CD4-positive, alpha-beta memory T cell (primary cell): ENCODE measurements around the gene ACAD11. TPM values are rescaled to one million over a fixed set of nuclear protein-coding genes. Genes with fewer than 3 reads are reported as not detected.
A peak's percentile ranks its signal among the peaks of the same experiment; 100 is the strongest.

Source experiments
- CTCF ChIA-PET: fragments of 350-600 bp; sonication (Branson Sonifier 250); formaldehyde crosslinking; loops from one replicate; lab custom pipeline; 2021; ENCODE audit warnings: inconsistent platforms; ENCODE audit not compliant: partially characterized antibody; lab: Charles Lee
- POLR2A ChIA-PET: fragments of 350-600 bp; sonication (Branson Sonifier 250); formaldehyde crosslinking; loops from one replicate; lab custom pipeline; 2021; ENCODE audit not compliant: partially characterized antibody; lab: Charles Lee
- DNase-seq, 5 donors: peaks; one replicate each; pipeline versions ENCODE4 v3.0.0 to v3.0.0-alpha.2; 2020 to 2022; ENCODE audit warnings: mixed read lengths in 1 of 5
- H3K27ac ChIP-seq: one replicate; pipeline ENCODE4 v1.7.0; 2013; ENCODE audit warnings: low read depth, low read length
- H3K27me3 ChIP-seq: 2 replicates; pipeline ENCODE4 v1.7.0; 2013; ENCODE audit warnings: mild to moderate bottlenecking, low read length, moderate library complexity; ENCODE audit not compliant: insufficient read depth
- H3K36me3 ChIP-seq: 2 replicates; pipeline ENCODE4 v1.7.0; 2013; ENCODE audit warnings: mild to moderate bottlenecking, low read length, moderate library complexity; ENCODE audit not compliant: insufficient read depth
- H3K4me1 ChIP-seq: 2 replicates; pipeline ENCODE4 v1.7.0; 2013; ENCODE audit warnings: mild to moderate bottlenecking, low read length, moderate library complexity; ENCODE audit not compliant: insufficient read depth
- H3K4me3 ChIP-seq, 2 donors: one replicate each; pipeline ENCODE4 v1.7.0; 2013; ENCODE audit warnings: low read length in 2 of 2, mild to moderate bottlenecking in 1 of 2
- H3K9me3 ChIP-seq, 2 donors: one replicate each; pipeline ENCODE4 v1.7.0; 2013; ENCODE audit warnings: low read length in 2 of 2, control low read depth in 1 of 2; ENCODE audit not compliant: control insufficient read depth in 1 of 2
- H3K27ac Mint-ChIP-seq, 7 donors: one replicate each; pipeline ENCODE4 v1.8.0; 2020 to 2021; ENCODE audit warnings: mixed read lengths in 7 of 7, mild to moderate bottlenecking in 6 of 7, inconsistent platforms in 3 of 7, moderate library complexity in 3 of 7
- H3K27me3 Mint-ChIP-seq, 2 donors: one replicate each; pipeline ENCODE4 v1.8.0; 2020 to 2021; ENCODE audit warnings: mixed read lengths in 2 of 2
- H3K36me3 Mint-ChIP-seq, 2 donors: one replicate each; pipeline ENCODE4 v1.8.0; 2020 to 2021; ENCODE audit warnings: mixed read lengths in 2 of 2, inconsistent platforms in 1 of 2, mild to moderate bottlenecking in 1 of 2
- H3K4me1 Mint-ChIP-seq, 4 donors: one replicate each; pipeline ENCODE4 v1.8.0; 2020 to 2021; ENCODE audit warnings: mixed read lengths in 4 of 4, mild to moderate bottlenecking in 1 of 4
- H3K4me3 Mint-ChIP-seq, 8 donors: one replicate each; pipeline ENCODE4 v1.8.0; 2020 to 2021; ENCODE audit warnings: mixed read lengths in 8 of 8, mild to moderate bottlenecking in 7 of 8, moderate library complexity in 6 of 8, inconsistent platforms in 3 of 8
- H3K9me3 Mint-ChIP-seq, 8 donors: one replicate each; pipeline ENCODE4 v1.8.0; 2020 to 2021; ENCODE audit warnings: mixed read lengths in 8 of 8, mild to moderate bottlenecking in 5 of 8, inconsistent platforms in 3 of 8, moderate library complexity in 1 of 8
- intact Hi-C: fragments of 100-400 bp; cut with micrococcal nuclease; formaldehyde crosslinking; loops from one replicate; pipeline ENCODE4 v1.15.1; 2023
- polyA plus RNA-seq, 2 donors: library from polyadenylated mRNA; unstranded; fragments of 300-500 nt; fragmentation: Illumina TruSeq; gene quantifications; one replicate each; pipeline ENCODE4 v1.2.3, GENCODE V29; 2021
- total RNA-seq, 2 experiments: library from RNA; stranded (reverse); gene quantifications; one replicate each; pipeline ENCODE4 v1.2.3, GENCODE V29; 2021

The ACAD11 gene
- total and polyA plus RNA-seq, 4 experiments from 2014 or later, result 1.7 to 26.9 (median 13.1) TPM

DNA sequence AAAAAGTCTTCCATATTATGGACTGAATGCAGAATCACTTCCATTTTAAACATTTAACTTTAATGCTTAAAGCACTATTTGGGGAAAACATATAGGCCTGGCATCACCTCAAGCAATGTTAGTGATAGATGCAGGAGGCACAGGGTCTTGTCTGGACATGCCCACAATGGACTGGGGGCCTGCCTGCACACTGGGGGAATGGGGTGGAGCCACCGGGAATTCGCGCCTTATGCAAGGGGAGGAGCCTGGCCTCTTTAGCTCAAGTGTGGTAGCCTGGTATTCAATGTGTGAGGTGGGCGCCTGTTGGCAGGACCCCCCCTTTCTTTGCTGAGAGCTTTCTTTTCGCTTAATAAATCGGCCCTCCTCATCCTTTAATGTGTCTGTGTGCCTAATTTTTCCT, 32.7 kb downstream of the ACAD11 start:
- no peak for DNase-seq
- H3K4me1 ChIP-seq, result no peaks in the 10 kb centered on the region
- Mint-ChIP-seq H3K36me3 (peaks cover 33 to 38% of the 10 kb centered on the region in 2 donors), H3K9me3 (no peaks in the 10 kb centered on the region), H3K4me3 (no peak overlapping the region), H3K27ac (no peak overlapping the region), H3K27me3 (no peaks in the 10 kb centered on the region), H3K4me1 (peaks cover 0 to 3% (median 1%) of the 10 kb centered on the region in 4 donors)
- no peak overlapping the region for H3K27ac ChIP-seq
- H3K27me3 ChIP-seq, result no peaks in the 10 kb centered on the region
- no peaks in the 10 kb centered on the region for H3K9me3 ChIP-seq
- H3K4me3 ChIP-seq, result no peak overlapping the region
- CTCF ChIA-PET, result interaction anchor here (1.1 to 1.5 kb wide), 3 partner anchors 9 to 16 kb away, joined by 3 to 6 read pairs (median 3); no protein-coding TSS in a partner anchor
- intact Hi-C loops, result no loop called here
- H3K36me3 ChIP-seq, result peaks cover 4% of the 10 kb centered on the region
- POLR2A ChIA-PET, result no interaction called here

DNA sequence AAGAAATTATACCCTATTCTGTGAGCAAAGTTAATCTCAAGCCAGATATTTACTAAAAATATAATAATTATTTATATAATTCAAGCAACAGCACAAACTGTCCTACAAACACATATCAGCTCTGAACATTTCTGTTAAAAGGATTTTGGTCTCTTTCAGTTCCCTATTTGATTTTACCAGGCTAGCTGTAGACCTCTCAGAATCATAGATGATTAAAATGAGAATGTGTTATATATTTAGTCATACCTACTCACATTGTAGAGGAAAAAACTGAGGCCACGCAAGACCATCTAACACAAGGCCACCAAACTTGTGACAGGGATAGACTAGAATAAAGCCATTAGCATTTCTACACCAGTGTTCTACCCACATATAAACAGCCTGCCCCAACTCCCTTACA, 34.0 kb downstream of the ACAD11 start:
- no peak for DNase-seq
- POLR2A ChIA-PET, result no interaction called here
- no peak overlapping the region for H3K4me3 ChIP-seq
- CTCF ChIA-PET, result interaction anchor here (1.5 kb wide), 1 partner anchor 18 kb away, joined by 6 read pairs; no protein-coding TSS in a partner anchor
- peaks cover 4% of the 10 kb centered on the region for H3K36me3 ChIP-seq
- Mint-ChIP-seq H3K27ac (no peak overlapping the region), H3K9me3 (peaks cover 0 to 2% (median 0%) of the 10 kb centered on the region in 8 donors), H3K4me1 (peaks cover 0 to 3% (median 2%) of the 10 kb centered on the region in 4 donors), H3K27me3 (no peaks in the 10 kb centered on the region), H3K36me3 (peaks cover 41 to 47% of the 10 kb centered on the region in 2 donors), H3K4me3 (no peak overlapping the region)
- H3K9me3 ChIP-seq, result no peaks in the 10 kb centered on the region
- no peaks in the 10 kb centered on the region for H3K4me1 ChIP-seq
- no peaks in the 10 kb centered on the region for H3K27me3 ChIP-seq
- H3K27ac ChIP-seq, result no peak overlapping the region
- intact Hi-C loops, result no loop called here

DNA sequence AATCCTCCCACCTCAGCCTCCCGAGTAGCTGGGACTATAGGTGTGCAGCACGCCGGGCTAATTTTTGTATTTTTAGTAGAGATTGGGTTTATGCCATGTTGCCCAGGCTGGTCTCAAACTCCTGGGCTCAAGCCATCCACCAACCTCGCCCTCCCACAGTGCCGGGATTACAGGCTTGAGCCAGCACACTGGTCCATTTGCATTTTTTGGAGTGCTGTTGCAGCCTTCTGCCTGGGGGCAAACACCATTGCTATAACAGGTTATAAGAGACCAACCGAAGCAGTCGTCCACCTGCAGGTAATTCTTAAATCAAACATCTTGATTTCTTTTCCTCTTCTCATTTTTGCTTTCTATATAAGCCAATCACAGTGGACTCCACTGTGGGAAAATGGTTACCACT, 34.8 kb downstream of the ACAD11 start:
- Histone ChIP-seq H3K27ac (no peak overlapping the region), H3K4me1 (no peaks in the 10 kb centered on the region), H3K4me3 (no peak overlapping the region), H3K27me3 (no peaks in the 10 kb centered on the region), H3K9me3 (no peaks in the 10 kb centered on the region), H3K36me3 (peaks cover 4% of the 10 kb centered on the region)
- Mint-ChIP-seq H3K4me3 (no peak overlapping the region), H3K27ac (peak overlapping the region in 1 of 7 donors; percentile 13), H3K36me3 (peaks cover 39 to 46% of the 10 kb centered on the region in 2 donors), H3K4me1 (peaks cover 0 to 4% (median 3%) of the 10 kb centered on the region in 4 donors), H3K27me3 (no peaks in the 10 kb centered on the region), H3K9me3 (peaks cover 0 to 2% (median 0%) of the 10 kb centered on the region in 8 donors)
- no peak for DNase-seq
- ChIA-PET POLR2A (no interaction called here), CTCF (no interaction called here)
- intact Hi-C loops, result no loop called here

DNA sequence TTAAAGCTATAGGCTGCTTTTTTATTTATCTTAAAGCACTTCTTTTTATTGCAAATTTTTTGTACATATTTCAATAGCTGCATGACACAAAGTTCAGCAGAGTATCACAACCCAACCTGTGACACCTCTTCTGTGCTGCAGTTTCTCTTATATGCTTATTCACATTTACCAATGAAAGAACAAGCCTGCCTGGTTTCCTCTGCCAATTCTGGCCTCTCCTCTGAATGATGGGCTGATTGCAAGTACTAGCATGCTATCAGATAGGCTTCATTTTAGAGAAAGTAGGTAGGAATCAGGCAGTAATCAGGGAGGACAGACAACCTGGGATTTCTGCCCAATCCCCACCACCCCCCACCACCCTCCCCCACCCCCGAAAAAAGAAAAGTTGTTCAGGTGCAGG, 36.0 kb downstream of the ACAD11 start:
- H3K27ac ChIP-seq, result no peak overlapping the region
- Mint-ChIP-seq H3K9me3 (peaks cover 0 to 2% (median 0%) of the 10 kb centered on the region in 8 donors), H3K4me1 (peaks cover 0 to 4% (median 3%) of the 10 kb centered on the region in 4 donors), H3K27ac (no peak overlapping the region), H3K4me3 (no peak overlapping the region), H3K27me3 (no peaks in the 10 kb centered on the region), H3K36me3 (peaks cover 36 to 46% of the 10 kb centered on the region in 2 donors)
- intact Hi-C loops, result no loop called here
- peaks cover 4% of the 10 kb centered on the region for H3K36me3 ChIP-seq
- no peaks in the 10 kb centered on the region for H3K4me1 ChIP-seq
- POLR2A ChIA-PET, result no interaction called here
- H3K9me3 ChIP-seq, result no peaks in the 10 kb centered on the region
- no peaks in the 10 kb centered on the region for H3K27me3 ChIP-seq
- H3K4me3 ChIP-seq, result no peak overlapping the region
- CTCF ChIA-PET, result interaction anchor here (1.3 kb wide), 1 partner anchor 88 kb away, joined by 3 read pairs; no protein-coding TSS in a partner anchor
- DNase-seq, result no peak

DNA sequence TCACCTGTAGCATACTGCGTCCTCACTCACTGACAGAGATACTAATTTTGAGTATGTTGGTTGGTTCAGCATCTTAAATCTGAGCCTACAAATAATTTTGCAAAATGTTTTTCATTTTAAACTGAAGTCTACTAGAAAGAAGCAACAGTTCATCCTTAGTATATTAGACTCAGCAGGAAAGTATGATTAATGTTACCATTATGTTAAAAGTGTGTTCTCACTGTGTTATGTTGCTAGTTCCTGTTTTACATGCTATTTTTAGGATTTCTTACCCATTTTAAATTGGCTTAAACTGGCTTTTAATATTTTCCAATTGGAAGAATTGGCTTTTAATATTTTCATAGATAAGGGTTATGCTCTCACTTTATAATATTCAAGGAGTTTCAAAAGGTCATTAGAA, 36.8 kb downstream of the ACAD11 start:
- Histone ChIP-seq H3K9me3 (no peaks in the 10 kb centered on the region), H3K27ac (no peak overlapping the region), H3K27me3 (no peaks in the 10 kb centered on the region), H3K4me3 (no peak overlapping the region), H3K36me3 (peaks cover 4% of the 10 kb centered on the region), H3K4me1 (no peaks in the 10 kb centered on the region)
- no peaks in the 10 kb centered on the region for H3K27me3 Mint-ChIP-seq
- no peak overlapping the region for H3K27ac Mint-ChIP-seq
- peaks cover 0 to 4% (median 3%) of the 10 kb centered on the region in 4 donors for H3K4me1 Mint-ChIP-seq
- DNase-seq, result no peak
- H3K36me3 Mint-ChIP-seq, result peaks cover 31 to 41% of the 10 kb centered on the region in 2 donors
- intact Hi-C loops, result no loop called here
- no peak overlapping the region for H3K4me3 Mint-ChIP-seq
- ChIA-PET POLR2A (no interaction called here), CTCF (interaction anchor here (1.3 kb wide), 1 partner anchor 87 kb away, joined by 3 read pairs; no protein-coding TSS in a partner anchor)
- H3K9me3 Mint-ChIP-seq, result peaks cover 0 to 2% (median 0%) of the 10 kb centered on the region in 8 donors

DNA sequence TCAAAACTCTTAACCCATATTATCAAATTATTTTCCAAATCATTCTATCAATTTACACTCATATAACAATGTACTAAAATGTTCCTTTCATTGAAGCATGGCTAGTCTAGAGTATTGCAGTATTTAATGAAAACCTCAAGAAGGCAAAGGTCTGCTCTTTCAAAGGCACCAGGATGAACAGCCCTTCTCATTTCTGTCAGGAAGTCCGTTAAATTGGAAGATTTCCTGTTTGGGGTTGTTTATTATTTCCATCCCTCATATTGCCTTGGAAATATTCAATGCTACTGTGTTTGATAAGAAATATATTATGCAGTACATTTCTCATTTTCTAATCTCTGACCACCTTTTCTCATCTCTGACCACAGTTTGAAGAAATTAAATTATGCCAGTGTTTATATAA, 37.5 kb downstream of the ACAD11 start:
- POLR2A ChIA-PET, result no interaction called here
- peaks cover 36 to 44% of the 10 kb centered on the region in 2 donors for H3K36me3 Mint-ChIP-seq
- no peaks in the 10 kb centered on the region for H3K27me3 ChIP-seq
- intact Hi-C loops, result no loop called here
- H3K4me3 ChIP-seq, result no peak overlapping the region
- H3K4me1 ChIP-seq, result no peaks in the 10 kb centered on the region
- peaks cover 0 to 6% (median 3%) of the 10 kb centered on the region in 4 donors for H3K4me1 Mint-ChIP-seq
- H3K9me3 Mint-ChIP-seq, result peaks cover 0 to 4% (median 0%) of the 10 kb centered on the region in 8 donors
- DNase-seq, result no peak
- H3K27ac ChIP-seq, result no peak overlapping the region
- H3K9me3 ChIP-seq, result no peaks in the 10 kb centered on the region
- H3K27ac Mint-ChIP-seq, result no peak overlapping the region
- peaks cover 4% of the 10 kb centered on the region for H3K36me3 ChIP-seq
- H3K27me3 Mint-ChIP-seq, result no peaks in the 10 kb centered on the region
- H3K4me3 Mint-ChIP-seq, result no peak overlapping the region
- CTCF ChIA-PET, result no interaction called here

DNA sequence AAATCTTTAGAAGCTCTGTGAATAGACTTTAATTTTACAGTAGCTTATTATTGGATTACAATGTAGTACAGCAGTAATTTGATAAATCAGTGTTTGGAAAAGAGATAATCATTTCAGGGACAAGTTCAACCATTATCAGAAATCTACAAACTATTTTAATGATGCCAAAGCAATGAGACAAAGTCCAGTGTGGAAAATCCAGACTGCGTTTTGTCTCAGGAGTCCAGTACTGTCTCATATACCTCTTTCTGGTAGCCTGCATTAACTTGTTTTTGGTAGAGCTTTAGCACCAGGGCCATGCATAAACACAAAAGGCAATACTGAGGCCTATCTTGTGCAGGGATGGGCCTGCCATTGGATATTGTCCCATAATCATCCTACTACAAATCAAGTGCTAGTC, 42.8 kb downstream of the ACAD11 start:
- intact Hi-C loops, result no loop called here
- H3K9me3 Mint-ChIP-seq, result peaks cover 0 to 13% (median 4%) of the 10 kb centered on the region in 8 donors
- no peaks in the 10 kb centered on the region for H3K27me3 Mint-ChIP-seq
- Histone ChIP-seq H3K9me3 (no peaks in the 10 kb centered on the region), H3K36me3 (no peaks in the 10 kb centered on the region), H3K4me1 (no peaks in the 10 kb centered on the region), H3K27ac (no peak overlapping the region), H3K27me3 (no peaks in the 10 kb centered on the region), H3K4me3 (no peak overlapping the region)
- no peak overlapping the region for H3K4me3 Mint-ChIP-seq
- DNase-seq, result no peak
- H3K4me1 Mint-ChIP-seq, result peaks cover 0 to 4% (median 1%) of the 10 kb centered on the region in 4 donors
- H3K27ac Mint-ChIP-seq, result no peak overlapping the region
- ChIA-PET POLR2A (no interaction called here), CTCF (no interaction called here)
- peaks cover 34 to 59% of the 10 kb centered on the region in 2 donors for H3K36me3 Mint-ChIP-seq
